Retinal pigment epithelial cell (primary cell): ENCODE measurements around the gene KIF2A.

ENCODE experiments used
- DNase-seq: peaks from one replicate; pipeline ENCODE4 v3.0.0-alpha.2; 2010; ENCODE audit warnings: low read depth
- H3K4me3 ChIP-seq: 2 replicates; pipeline ENCODE4 v1.5.1; 2011; ENCODE audit warnings: mild to moderate bottlenecking, low read length, control low read depth, moderate library complexity
- TF ChIP-seq, protein P1 (sequence below): conservative IDR thresholded peaks from 2 replicates; pipeline ENCODE4 v1.5.1; 2011; ENCODE audit warnings: low read depth, low read length, control low read depth, inconsistent platforms

The KIF2A gene

DNA sequence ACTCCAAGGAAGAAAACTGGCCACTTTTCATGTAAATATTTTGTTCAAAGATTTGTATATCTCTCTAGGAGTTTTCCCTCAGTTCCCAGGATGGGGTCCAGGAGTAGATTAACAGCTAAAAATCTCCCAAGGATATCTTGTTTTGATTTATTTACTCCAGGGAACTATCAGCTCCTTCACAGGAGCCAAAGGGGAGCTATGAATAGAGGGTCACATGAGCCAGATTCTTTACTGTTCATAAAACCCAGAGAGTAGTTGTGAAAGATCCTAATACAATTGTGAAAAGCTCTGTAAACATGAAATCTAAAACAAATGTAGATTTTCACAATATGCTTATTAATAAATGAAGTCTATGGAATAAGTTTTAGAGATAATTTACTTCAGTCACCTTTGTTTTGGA lies 80.8 kb downstream of the KIF2A start:
- H3K4me3 ChIP-seq: no peak overlapping the region
- TF ChIP-seq, protein P1, sequence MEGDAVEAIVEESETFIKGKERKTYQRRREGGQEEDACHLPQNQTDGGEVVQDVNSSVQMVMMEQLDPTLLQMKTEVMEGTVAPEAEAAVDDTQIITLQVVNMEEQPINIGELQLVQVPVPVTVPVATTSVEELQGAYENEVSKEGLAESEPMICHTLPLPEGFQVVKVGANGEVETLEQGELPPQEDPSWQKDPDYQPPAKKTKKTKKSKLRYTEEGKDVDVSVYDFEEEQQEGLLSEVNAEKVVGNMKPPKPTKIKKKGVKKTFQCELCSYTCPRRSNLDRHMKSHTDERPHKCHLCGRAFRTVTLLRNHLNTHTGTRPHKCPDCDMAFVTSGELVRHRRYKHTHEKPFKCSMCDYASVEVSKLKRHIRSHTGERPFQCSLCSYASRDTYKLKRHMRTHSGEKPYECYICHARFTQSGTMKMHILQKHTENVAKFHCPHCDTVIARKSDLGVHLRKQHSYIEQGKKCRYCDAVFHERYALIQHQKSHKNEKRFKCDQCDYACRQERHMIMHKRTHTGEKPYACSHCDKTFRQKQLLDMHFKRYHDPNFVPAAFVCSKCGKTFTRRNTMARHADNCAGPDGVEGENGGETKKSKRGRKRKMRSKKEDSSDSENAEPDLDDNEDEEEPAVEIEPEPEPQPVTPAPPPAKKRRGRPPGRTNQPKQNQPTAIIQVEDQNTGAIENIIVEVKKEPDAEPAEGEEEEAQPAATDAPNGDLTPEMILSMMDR: no peak
- DNase-seq: no peak

DNA sequence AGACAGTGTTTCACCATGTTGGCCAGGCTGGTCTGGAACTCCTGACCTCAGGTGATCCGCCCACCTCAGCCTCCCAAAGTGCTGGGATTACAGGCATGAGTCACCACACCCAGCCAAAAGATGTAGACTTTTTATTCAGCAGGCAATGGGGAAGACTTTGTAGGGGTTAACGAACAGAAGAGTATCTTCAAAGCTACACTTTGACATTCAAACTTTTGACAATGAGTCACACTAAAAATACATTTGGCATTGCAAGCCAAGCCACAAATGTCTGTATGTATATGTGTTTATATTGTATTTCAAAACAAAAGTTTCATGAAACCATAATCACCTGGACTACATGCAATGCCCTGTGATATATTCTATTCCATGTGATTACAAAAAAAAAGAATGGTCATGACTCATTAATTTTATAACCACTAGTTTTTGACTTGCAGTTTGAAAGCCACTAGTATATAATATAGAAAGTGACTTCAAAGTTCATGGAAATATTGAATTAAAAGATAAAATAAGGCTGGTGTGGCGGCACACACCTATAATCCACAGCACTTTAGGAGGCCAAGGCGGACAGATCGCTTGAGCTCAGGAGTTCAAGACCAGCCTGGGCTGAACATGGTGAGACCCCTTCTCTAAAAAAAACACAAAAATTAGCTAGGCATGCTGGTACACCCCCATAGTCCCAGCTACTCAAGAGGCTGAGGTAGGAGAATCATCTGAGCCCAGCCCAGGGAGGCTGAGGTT lies 89.4 kb downstream of the KIF2A start:
- no peak overlapping the region for H3K4me3 ChIP-seq
- TF ChIP-seq, protein P1: no peak
- DNase-seq: no peak

DNA sequence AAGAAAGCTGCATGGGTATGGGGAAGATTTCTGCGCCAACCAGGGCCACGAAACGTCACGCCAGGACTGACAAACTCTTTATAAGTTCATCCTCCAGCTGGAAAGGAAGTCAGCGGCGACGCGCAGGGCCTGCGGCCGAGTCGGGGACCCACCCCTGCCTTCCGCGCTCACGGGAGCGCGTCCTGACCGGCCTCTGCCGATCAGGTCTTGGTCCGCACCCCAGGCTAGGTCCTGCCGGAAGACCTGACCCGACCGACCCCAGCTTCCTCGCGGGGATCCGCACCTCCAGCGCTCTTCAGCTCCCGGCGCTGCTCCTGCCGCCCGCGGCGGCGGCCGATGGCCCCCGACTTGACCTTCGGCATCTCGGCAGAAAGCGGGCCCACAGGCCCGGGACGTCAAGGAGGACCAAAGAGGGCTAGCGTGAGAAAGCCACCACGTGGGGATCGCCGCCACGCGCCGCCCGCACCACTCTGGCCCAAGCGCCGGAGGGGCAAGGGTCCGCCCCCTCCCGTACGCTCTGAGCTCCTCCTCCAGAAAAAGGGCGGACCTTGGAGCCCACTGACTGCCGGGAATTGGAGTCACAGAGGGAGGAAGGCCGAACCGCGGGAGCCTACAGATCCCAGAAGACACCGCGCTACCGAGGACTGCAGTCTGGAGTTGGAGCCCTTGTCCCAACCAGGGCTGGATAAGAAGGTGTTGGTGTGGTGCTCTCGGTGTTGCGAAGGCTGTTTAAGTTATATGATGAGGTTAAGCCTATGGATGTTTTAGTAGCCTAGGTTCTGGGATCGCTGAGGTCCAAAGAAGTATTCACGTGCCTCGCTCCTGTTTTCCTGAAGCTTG lies 97.6 kb downstream of the KIF2A start, which contains the start of gene DIMT1:
TSS of gene DIMT1 (minus strand) at position 495 of the 840 bp plus-strand sequence. CDS start at position 362, 133 bp downstream.
- peak; percentile 97 for DNase-seq
- TF ChIP-seq, protein P1: no peak
- H3K4me3 ChIP-seq: peak within 1 kb of the TSS; percentile 87

DNA sequence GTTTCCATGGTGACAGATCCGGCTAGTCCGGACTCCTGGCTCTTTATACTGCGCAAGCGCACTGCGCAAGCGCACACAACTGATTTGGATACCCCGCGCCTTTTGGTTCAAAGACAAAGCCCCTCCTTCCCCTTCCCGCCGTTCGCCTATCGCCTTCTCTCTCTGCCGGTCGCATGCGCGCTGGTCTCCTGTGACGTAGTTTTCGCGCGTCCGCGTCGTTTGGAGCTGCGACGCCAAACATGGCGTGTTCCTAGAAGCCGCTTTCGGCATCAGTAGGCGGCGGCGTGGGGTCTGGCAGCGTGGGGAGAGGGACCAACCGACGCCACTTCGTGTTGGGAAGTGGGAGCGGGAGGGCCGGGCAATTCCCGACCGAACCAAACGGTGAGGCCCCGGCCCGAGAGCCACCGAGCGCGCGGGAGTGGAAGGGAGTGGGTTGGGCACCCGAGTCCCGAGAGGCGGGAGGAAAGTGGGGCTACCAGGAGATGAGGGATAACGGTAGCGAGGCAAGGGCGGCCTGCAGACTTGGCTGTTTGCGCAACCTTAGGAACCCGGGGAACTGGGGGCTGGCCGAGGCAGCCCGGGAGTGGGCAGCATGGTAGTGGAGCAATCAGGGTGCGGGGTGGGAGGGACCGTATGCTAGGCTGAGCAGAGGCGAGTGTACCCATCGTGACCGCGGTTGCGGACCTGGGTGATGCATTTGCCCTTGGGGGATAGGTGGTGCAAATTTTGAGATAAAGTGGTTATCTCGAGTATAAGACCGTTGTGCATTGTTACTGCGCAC lies 106.7 kb downstream of the KIF2A start, which contains the start of gene IPO11:
TSS of gene IPO11 (plus strand) at position 215 of the 781 bp plus-strand sequence. CDS start 24,517 bp downstream, outside the sequence.
- peak; percentile 95 for DNase-seq

DNA sequence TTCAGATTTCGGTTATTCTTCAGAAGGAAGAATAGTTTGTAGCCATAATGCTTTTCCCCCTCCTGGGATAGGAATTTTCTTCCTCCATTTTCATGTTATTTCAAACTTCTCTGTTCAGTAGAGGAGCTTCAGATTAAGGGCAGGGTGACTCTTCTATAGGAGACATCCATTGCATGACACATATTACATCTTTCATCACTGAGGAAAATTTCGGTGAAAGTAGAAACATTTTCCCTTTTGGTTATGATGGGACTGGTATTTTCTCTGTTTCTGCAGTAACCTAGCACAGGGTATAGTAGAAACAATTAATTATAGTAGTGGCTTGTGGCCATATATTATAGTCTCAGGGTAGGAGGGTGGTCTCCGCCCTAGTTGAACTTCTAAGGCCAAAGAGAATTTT lies 107.7 kb downstream of the KIF2A start:
- peak overlapping the region; percentile 80 for H3K4me3 ChIP-seq
- DNase-seq: no peak
- TF ChIP-seq, protein P1: no peak

More for the DNA sequence above, 106.7 kb downstream of the KIF2A start, which contains the start of gene IPO11:
- TF ChIP-seq, protein P1: no peak
- H3K4me3 ChIP-seq: peak within 1 kb of the TSS; percentile 80

DNA sequence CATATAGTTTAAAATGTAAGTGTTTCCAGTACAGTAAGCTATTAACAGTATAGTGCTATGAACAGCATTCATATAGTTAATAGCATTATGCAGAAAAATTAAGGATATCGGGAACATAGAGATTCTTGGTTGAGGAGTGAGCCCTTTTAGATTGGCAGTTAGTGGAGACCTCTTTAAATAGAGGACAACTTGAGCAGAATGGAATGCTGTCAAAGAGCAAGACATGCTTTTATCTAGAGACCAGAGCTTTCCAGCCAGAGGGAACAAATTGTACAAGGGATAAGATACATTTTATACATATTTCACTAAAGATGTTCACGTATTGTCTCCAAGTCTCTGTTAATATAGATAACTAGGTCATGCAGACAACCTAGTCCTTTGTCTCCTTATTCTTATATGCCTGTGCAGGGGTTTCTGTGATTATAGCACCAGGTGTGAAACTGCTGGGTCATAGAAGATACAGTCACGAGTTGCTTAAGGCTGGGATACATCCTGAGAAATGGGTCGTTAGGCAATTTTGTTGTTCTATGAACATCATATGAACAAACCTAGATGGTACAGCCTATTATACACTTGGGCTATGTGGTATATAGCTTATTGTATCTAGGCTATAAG lies 112.6 kb downstream of the KIF2A start:
- H3K4me3 ChIP-seq: no peak overlapping the region
- TF ChIP-seq, protein P1: no peak
- no peak for DNase-seq
